ENCODE measurements around the gene CHRNA9.

DNA sequence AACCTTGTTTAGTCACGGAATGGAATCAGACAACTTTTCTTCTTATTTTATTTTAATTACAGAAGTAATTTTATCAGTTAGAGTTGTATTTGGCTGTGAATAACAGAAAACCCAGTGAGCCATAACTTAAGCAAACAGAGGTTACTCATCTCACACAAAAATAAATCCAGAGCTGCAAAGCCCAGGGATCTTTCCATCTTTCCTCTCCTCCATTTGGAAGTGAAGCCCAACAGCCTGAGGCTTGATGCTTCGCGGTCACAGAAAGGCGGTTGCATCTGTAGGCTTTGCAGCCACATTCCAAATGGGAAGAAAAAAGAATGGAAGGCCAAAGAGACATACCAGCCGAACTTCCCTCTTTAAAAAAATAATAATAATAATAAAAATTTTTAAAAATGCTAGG is 22.6 kb downstream of the CHRNA9 start:
- TF ChIP-seq GABPB1 (CRISPR knock-in tag; IDR thresholded peaks at IDR 0.05) (no peak), TARDBP (CRISPR knock-in tag; IDR thresholded peaks at IDR 0.05) (no peak), ZKSCAN5 (CRISPR knock-in tag; IDR thresholded peaks at IDR 0.05) (no peak), POLR2A (IDR thresholded peaks at IDR 0.05; ENCODE audit: insufficient read depth in 1 of 2, low read depth in 2 of 2, low read length in 2 of 2) (no peak), ZMYM2 (CRISPR knock-in tag; IDR thresholded peaks at IDR 0.05) (no peak), JUND (CRISPR knock-in tag; IDR thresholded peaks at IDR 0.05) (no peak), ASH2L (IDR thresholded peaks at IDR 0.05; ENCODE audit: insufficient read length, low read depth, low read length) (no peak), ERF (CRISPR knock-in tag; IDR thresholded peaks at IDR 0.05) (no peak), ZNF782 (CRISPR knock-in tag; IDR thresholded peaks at IDR 0.05; ENCODE audit: borderline replicate concordance) (no peak)
- TF ChIP-seq, protein P1, sequence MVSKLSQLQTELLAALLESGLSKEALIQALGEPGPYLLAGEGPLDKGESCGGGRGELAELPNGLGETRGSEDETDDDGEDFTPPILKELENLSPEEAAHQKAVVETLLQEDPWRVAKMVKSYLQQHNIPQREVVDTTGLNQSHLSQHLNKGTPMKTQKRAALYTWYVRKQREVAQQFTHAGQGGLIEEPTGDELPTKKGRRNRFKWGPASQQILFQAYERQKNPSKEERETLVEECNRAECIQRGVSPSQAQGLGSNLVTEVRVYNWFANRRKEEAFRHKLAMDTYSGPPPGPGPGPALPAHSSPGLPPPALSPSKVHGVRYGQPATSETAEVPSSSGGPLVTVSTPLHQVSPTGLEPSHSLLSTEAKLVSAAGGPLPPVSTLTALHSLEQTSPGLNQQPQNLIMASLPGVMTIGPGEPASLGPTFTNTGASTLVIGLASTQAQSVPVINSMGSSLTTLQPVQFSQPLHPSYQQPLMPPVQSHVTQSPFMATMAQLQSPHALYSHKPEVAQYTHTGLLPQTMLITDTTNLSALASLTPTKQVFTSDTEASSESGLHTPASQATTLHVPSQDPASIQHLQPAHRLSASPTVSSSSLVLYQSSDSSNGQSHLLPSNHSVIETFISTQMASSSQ (IDR thresholded peaks at IDR 0.05; ENCODE audit: low read depth): no peak
- TF ChIP-seq, protein P1 (CRISPR knock-in tag; IDR thresholded peaks at IDR 0.05; ENCODE audit: borderline replicate concordance): no peak
- TF ChIP-seq, protein P2, sequence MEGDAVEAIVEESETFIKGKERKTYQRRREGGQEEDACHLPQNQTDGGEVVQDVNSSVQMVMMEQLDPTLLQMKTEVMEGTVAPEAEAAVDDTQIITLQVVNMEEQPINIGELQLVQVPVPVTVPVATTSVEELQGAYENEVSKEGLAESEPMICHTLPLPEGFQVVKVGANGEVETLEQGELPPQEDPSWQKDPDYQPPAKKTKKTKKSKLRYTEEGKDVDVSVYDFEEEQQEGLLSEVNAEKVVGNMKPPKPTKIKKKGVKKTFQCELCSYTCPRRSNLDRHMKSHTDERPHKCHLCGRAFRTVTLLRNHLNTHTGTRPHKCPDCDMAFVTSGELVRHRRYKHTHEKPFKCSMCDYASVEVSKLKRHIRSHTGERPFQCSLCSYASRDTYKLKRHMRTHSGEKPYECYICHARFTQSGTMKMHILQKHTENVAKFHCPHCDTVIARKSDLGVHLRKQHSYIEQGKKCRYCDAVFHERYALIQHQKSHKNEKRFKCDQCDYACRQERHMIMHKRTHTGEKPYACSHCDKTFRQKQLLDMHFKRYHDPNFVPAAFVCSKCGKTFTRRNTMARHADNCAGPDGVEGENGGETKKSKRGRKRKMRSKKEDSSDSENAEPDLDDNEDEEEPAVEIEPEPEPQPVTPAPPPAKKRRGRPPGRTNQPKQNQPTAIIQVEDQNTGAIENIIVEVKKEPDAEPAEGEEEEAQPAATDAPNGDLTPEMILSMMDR (CRISPR knock-in tag; IDR thresholded peaks at IDR 0.05): no peak
- TF ChIP-seq, protein P3, sequence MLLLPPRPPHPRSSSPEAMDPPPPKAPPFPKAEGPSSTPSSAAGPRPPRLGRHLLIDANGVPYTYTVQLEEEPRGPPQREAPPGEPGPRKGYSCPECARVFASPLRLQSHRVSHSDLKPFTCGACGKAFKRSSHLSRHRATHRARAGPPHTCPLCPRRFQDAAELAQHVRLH (CRISPR knock-in tag; IDR thresholded peaks at IDR 0.05; ENCODE audit: borderline replicate concordance, low read depth): no peak
- TF ChIP-seq, protein P4, sequence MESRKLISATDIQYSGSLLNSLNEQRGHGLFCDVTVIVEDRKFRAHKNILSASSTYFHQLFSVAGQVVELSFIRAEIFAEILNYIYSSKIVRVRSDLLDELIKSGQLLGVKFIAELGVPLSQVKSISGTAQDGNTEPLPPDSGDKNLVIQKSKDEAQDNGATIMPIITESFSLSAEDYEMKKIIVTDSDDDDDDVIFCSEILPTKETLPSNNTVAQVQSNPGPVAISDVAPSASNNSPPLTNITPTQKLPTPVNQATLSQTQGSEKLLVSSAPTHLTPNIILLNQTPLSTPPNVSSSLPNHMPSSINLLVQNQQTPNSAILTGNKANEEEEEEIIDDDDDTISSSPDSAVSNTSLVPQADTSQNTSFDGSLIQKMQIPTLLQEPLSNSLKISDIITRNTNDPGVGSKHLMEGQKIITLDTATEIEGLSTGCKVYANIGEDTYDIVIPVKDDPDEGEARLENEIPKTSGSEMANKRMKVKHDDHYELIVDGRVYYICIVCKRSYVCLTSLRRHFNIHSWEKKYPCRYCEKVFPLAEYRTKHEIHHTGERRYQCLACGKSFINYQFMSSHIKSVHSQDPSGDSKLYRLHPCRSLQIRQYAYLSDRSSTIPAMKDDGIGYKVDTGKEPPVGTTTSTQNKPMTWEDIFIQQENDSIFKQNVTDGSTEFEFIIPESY (CRISPR knock-in tag; IDR thresholded peaks at IDR 0.05): no peak
